Suprapubic skin (tissue), 4 donors: ENCODE results near the gene PKNOX1. TPM values are rescaled to one million over a fixed set of nuclear protein-coding genes. Genes with fewer than 3 reads are reported as not detected.
"Not testable (repeated sequence)": the region's sequence is repeated elsewhere in the genome, so short reads cannot be mapped to it uniquely, and the experiment has no call there.

Experiments used
- DNase-seq, 2 donors: peaks; one replicate each; pipeline ENCODE4 v3.0.0-alpha.2; 2019; ENCODE audit warnings: low spot score in 2 of 2
- H3K27ac ChIP-seq: fragments of 200-600 bp; sonication (generic); one replicate; pipeline ENCODE4 v1.5.1; 2019
- H3K27me3 ChIP-seq: fragments of 200-600 bp; sonication (generic); one replicate; pipeline ENCODE4 v1.5.1; 2019
- H3K36me3 ChIP-seq: fragments of 200-600 bp; sonication (generic); one replicate; pipeline ENCODE4 v1.5.1; 2019
- H3K4me1 ChIP-seq: fragments of 200-600 bp; sonication (generic); one replicate; pipeline ENCODE4 v1.5.1; 2019
- H3K4me3 ChIP-seq: fragments of 200-600 bp; sonication (generic); one replicate; pipeline ENCODE4 v1.5.1; 2019; ENCODE audit warnings: mild to moderate bottlenecking
- H3K9me3 ChIP-seq: fragments of 200-600 bp; sonication (generic); one replicate; pipeline ENCODE4 v1.5.1; 2019
- CTCF ChIP-seq, 2 donors: fragments of 200-600 bp in 1 of 2; fragments of 450-650 bp in 1 of 2; sonication (generic) in 1 of 2; IDR thresholded peaks; one replicate each; pipeline ENCODE4 v1.5.1; 2016 to 2019; ENCODE audit warnings: antibody characterized with exemption in 2 of 2, mild to moderate bottlenecking in 1 of 2, moderate library complexity in 1 of 2
- EP300 ChIP-seq: sonication (generic); formaldehyde crosslinking; IDR thresholded peaks from one replicate; pipeline ENCODE4 v1.6.1; 2017; ENCODE audit warnings: antibody characterized with exemption
- POLR2A ChIP-seq, 2 donors: fragments of 450-650 bp; IDR thresholded peaks; one replicate each; pipeline ENCODE4 v1.6.1; 2017; ENCODE audit warnings: antibody characterized with exemption in 2 of 2, mild to moderate bottlenecking in 2 of 2, moderate library complexity in 2 of 2
- POLR2AphosphoS5 ChIP-seq, 3 donors: sonication (generic); formaldehyde crosslinking; IDR thresholded peaks; one replicate each; pipeline ENCODE4 v1.6.1; 2017; ENCODE audit warnings: antibody characterized with exemption in 3 of 3
- WGBS: methylation state at CpG from one replicate; pipeline ENCODE4 v1.1.5; 2018; 5-methylcytosine and 5-hydroxymethylcytosine counted together
- total RNA-seq, 4 donors: library from RNA; depleted of rRNA; stranded (reverse); fragments of >200 nt; gene quantifications; one replicate each; pipeline ENCODE4 v1.1.0, GENCODE V29; 2016

The PKNOX1 gene
- total RNA-seq, 4 donors from 2014 or later, result 8.8 to 17.6 (median 11.6) TPM

DNA sequence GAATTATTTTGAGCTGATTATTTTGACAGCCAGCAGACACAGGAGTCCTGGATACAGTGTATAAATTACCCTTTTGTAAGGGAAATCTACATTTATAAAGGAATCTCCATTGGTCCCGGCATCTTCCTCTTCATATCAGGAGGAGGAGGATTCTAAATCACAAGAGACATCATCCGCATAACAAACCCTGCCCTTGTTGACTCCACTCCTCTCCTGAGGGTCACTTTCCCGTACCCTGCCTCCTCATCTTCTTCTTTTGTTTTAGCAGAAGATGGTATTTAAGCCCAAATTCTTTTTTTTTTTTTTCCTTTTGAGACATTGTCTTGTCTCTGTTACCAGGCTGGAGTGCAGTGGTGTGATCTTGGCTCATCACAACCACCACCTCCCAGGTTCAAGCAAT is 14.6 kb upstream of the PKNOX1 start:
- no peak overlapping the region for H3K4me3 ChIP-seq
- no peaks in the 10 kb centered on the region for H3K27me3 ChIP-seq
- no peak overlapping the region for H3K27ac ChIP-seq
- H3K4me1 ChIP-seq, result peaks cover 10% of the 10 kb centered on the region
- no peak for DNase-seq
- no peaks in the 10 kb centered on the region for H3K36me3 ChIP-seq
- 89% methylated on average over 3 of the region's 3 CpGs for WGBS
- TF ChIP-seq EP300, result no peak
- no peak for TF ChIP-seq POLR2A (IDR thresholded peaks at IDR 0.05)
- TF ChIP-seq POLR2AphosphoS5 (IDR thresholded peaks at IDR 0.05), result no peak
- no peaks in the 10 kb centered on the region for H3K9me3 ChIP-seq

DNA sequence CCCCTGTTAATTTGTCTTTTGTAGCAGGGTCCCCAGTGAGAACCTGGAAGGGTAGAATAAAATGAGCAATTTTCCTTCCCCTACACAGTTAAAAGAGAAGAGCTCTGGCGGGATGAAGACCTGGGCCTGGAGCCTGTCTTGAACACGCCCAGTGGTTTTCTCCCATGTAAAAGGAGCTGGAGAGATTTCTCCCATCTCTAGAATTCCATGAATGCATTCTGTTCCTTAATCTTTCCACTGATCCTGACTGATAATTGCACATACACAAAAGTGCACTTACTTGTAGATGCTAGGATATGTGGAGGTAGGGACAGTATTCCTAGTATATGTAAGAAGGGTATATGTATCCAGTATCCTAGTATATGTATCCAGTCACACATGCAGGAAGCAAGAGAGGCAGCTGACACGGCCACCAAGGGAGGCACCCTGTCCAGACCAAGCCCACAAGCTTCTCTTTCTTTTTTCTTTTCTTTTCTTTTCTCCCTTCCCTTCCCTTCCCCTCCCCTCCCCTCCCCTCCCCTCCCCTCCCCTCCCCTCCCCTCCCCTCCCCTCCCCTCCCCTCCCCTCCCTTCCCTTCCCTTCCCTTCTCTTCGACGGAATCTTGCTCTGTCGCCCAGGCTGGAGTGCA is 11.9 kb upstream of the PKNOX1 start:
- Histone ChIP-seq H3K36me3 (no peaks in the 10 kb centered on the region), H3K9me3 (no peaks in the 10 kb centered on the region), H3K4me1 (no peaks in the 10 kb centered on the region), H3K27ac (no peak overlapping the region), H3K4me3 (no peak overlapping the region), H3K27me3 (no peaks in the 10 kb centered on the region)
- 75% methylated on average over 6 of the region's 6 CpGs for WGBS
- DNase-seq, result no peak
- TF ChIP-seq EP300 (no peak), POLR2AphosphoS5 (IDR thresholded peaks at IDR 0.05) (no peak), CTCF (IDR thresholded peaks at IDR 0.05) (no peak), POLR2A (IDR thresholded peaks at IDR 0.05) (no peak)

DNA sequence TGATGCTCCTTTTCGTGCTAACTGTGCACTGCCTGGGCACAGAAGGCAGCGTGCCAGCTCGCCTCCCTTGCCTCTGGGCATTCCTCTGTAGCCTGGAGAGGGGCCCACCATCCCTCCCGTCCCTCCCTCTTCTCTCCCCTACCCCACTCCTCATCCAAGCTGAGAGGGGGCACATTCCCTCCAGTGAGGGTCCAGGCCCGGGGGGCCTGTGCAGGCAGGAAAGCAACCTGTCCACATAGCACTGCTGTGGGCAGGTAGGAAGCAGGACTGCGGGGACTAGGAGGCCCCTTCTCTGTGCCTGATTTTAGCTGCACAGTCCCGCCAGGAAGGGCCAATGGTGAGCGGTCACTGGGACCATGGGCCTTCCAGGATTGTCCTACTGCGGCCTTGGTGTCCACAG is 10.3 kb upstream of the PKNOX1 start:
- no peak for DNase-seq
- no peaks in the 10 kb centered on the region for H3K9me3 ChIP-seq
- TF ChIP-seq EP300 (no peak), POLR2A (IDR thresholded peaks at IDR 0.05) (no peak), CTCF (IDR thresholded peaks at IDR 0.05) (no peak), POLR2AphosphoS5 (IDR thresholded peaks at IDR 0.05) (no peak)
- no peaks in the 10 kb centered on the region for H3K4me1 ChIP-seq
- H3K36me3 ChIP-seq, result no peaks in the 10 kb centered on the region
- H3K27me3 ChIP-seq, result no peaks in the 10 kb centered on the region
- H3K27ac ChIP-seq, result no peak overlapping the region
- H3K4me3 ChIP-seq, result no peak overlapping the region
- WGBS, result 80% methylated on average over 9 of the region's 9 CpGs

- Histone ChIP-seq H3K27ac (no peak overlapping the region), H3K9me3 (no peaks in the 10 kb centered on the region)
- WGBS, result 93% methylated on average over 13 of the region's 13 CpGs
These were observed 9.7 kb upstream of the PKNOX1 start for GRCh38 chr21:42964546-42965210.

GRCh38 chr21:42965211-42965560 is 9.2 kb upstream of the PKNOX1 start:
- TF ChIP-seq POLR2AphosphoS5 (IDR thresholded peaks at IDR 0.05) (no peak), CTCF (IDR thresholded peaks at IDR 0.05) (no peak), EP300 (no peak), POLR2A (IDR thresholded peaks at IDR 0.05) (no peak)
- Histone ChIP-seq H3K4me3 (no peak overlapping the region), H3K27ac (no peak overlapping the region), H3K4me1 (no peaks in the 10 kb centered on the region), H3K9me3 (no peaks in the 10 kb centered on the region), H3K27me3 (no peaks in the 10 kb centered on the region), H3K36me3 (no peaks in the 10 kb centered on the region)
- 64% methylated on average over 3 of the region's 3 CpGs for WGBS
- DNase-seq, result no peak

More at GRCh38 chr21:42964546-42965210, 9.7 kb upstream of the PKNOX1 start:
- no peaks in the 10 kb centered on the region for H3K4me1 ChIP-seq
- DNase-seq, result peak in 1 of 2 donors; percentile 25
- no peaks in the 10 kb centered on the region for H3K27me3 ChIP-seq
- TF ChIP-seq CTCF (IDR thresholded peaks at IDR 0.05) (no peak), POLR2AphosphoS5 (IDR thresholded peaks at IDR 0.05) (no peak), POLR2A (IDR thresholded peaks at IDR 0.05) (no peak), EP300 (no peak)
- no peak overlapping the region for H3K4me3 ChIP-seq
- H3K36me3 ChIP-seq, result no peaks in the 10 kb centered on the region

DNA sequence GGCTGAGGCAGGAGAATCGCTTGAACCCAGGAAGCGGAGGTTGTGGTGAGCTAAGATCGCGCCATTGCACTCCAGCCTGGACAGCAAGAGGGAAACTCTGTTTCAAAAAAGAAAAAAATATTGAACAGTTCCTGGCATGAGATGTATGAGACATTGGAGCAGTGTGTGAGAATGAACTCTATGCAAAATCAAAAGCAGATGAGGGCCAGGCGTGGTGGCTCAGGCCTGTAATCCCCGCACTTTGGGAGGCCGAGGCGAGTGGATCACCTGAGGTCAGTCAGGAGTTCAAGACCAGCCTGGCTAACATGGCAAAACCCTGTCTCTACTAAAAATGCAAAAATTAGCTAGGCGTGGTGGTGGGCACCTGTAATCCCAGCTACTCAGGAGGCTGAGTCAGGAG is 6.7 kb upstream of the PKNOX1 start:
- not testable (repeated sequence) for H3K27me3 ChIP-seq, H3K4me3 ChIP-seq, H3K27ac ChIP-seq, H3K4me1 ChIP-seq, H3K36me3 ChIP-seq, DNase-seq, H3K9me3 ChIP-seq
- WGBS, result 77% methylated on average over 9 of the region's 9 CpGs
